Activated gamma-delta T cell treated with anti-CD3 and anti-CD28 coated beads, Interleukin-2, amount 50 U/mL, for 16 hours (primary cell): ENCODE data around the gene ADARB1.

Experiments used
- DNase-seq: peaks from one replicate; pipeline ENCODE4 v3.0.0-alpha.2; 2020; ENCODE audit warnings: low read depth

ADARB1 gene

GRCh38 chr21:45228171-45228641 is 153.8 kb downstream of the ADARB1 start:
- DNase-seq: peak; percentile 73

DNA sequence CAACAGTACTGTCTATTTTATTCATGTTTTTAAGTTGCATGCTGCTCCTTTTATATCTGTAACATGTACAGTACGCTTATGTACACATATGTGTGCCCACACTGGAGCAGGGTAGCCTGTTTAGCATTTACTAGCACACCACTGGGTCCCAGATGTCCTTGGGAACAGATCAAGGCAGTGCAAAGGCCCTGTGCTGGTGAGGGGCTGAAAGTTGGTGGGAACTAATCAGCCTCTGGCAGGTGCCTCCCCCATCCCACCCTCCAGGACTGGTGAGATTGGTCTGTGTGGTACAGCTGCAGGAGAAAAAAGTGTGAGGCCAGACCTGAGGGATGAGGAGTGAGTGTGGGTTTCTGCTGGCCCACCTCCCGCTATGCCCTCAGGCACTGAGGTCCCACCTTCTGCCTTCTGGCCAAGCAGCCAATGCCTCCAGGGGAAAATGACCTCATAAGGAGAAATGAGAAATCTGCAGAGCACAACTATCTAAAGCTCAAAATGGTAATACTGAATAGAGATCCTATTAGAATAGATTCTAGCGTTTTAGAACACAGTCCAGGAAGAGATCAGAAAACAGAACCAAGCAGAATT is 154.4 kb downstream of the ADARB1 start:
- DNase-seq: no peak

DNA sequence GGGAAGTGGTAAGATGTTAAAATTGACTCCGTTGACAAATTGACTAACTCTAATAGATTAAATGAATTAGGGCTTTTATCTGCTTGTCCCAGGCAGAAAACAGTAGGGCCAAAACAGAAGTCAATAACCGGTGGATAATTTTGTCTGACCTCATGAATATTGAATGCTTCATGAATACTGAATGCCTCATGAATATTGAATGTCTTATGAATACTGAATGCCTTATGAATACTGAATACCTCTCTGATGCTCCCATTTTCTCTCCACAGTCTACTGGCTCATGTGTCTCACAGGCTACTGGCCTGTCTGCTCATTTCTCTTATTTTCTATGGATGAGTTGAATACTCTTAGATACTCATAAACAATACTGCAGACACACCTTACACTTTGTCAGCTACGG is 157.3 kb downstream of the ADARB1 start:
- no peak for DNase-seq

- no peak for DNase-seq
Observed at GRCh38 chr21:45234127-45234526, 159.7 kb downstream of the ADARB1 start.

GRCh38 chr21:45234965-45235364 is 160.6 kb downstream of the ADARB1 start:
- no peak for DNase-seq

DNA sequence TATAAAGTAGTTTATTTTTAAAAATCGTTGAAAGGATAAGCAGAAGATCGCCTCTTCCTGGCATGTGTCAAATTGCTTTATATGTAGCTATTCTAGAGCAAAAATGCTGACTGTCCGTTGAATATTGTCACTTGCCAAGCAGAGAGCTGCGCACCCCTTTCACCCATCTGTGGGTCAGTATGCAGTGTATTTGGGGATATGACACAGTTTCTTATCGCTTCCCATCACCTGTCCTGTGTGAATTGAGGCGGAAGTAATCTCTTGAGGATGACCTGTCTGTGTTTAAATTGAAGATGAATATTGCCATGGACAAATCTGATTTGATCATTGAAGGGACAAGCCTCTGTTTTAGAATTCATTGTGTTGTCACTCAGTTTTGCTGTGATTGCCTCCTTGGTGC is 161.1 kb downstream of the ADARB1 start:
- DNase-seq: no peak

DNA sequence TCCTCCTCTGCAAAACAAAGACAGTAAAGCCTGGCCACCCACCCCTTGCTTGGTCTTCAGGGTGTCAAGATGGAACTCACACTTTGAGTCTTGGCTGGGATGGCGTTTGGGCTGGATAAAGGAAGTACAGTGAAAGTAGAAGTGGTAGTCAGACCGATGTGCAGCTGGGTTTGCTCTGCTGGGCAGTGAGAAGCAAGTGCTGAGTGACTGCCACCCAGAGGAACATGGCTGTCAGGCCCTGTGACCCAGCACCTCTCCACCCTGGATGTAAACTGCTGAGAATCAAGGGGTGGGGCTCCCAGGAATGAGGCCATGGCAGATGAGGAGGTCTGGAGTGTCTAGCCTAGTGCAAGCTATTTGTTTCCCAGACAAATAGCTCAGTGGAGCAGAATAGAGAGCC is 162.1 kb downstream of the ADARB1 start:
- no peak for DNase-seq

DNA sequence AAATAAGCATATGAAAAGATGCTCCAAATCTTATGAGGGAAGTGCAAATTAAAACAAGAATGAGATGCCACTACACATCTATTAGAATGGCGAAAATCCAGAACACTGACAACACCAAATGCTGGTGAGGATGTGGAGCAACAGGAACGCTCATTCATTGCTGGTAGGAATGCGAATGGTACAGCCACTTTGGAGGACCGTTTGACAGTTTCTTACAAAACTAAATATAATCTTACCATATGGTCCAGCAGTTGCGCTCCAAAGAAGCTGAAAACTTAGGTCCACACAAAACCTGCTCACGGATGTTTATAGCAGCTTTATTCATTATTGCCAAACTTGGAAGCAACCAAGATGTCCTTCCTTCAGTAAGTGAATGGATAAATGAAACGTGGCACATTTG is 163.0 kb downstream of the ADARB1 start:
- no peak for DNase-seq

DNA sequence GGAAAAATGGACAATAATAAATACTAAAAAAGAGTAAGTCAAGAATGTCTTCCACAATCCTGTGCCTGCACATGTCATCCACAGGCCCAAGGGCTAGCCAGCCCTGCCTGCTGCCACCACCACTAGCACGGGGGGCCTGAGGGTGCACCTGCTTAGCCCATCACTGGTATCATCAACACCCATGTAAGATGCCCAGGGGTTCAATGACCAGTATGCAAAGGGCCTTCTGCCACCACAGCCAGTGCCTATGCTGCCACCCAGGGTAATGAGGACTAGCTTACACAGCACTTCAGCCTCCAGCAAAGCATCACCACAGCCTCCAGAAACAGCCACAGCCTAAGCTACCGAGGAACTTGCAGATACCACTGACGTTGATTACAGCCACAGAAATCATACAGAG is 167.0 kb downstream of the ADARB1 start:
- no peak for DNase-seq

GRCh38 chr21:45243603-45244002 is 169.2 kb downstream of the ADARB1 start:
- no peak for DNase-seq

GRCh38 chr21:45244799-45245340 is 170.5 kb downstream of the ADARB1 start:
- no peak for DNase-seq

DNA sequence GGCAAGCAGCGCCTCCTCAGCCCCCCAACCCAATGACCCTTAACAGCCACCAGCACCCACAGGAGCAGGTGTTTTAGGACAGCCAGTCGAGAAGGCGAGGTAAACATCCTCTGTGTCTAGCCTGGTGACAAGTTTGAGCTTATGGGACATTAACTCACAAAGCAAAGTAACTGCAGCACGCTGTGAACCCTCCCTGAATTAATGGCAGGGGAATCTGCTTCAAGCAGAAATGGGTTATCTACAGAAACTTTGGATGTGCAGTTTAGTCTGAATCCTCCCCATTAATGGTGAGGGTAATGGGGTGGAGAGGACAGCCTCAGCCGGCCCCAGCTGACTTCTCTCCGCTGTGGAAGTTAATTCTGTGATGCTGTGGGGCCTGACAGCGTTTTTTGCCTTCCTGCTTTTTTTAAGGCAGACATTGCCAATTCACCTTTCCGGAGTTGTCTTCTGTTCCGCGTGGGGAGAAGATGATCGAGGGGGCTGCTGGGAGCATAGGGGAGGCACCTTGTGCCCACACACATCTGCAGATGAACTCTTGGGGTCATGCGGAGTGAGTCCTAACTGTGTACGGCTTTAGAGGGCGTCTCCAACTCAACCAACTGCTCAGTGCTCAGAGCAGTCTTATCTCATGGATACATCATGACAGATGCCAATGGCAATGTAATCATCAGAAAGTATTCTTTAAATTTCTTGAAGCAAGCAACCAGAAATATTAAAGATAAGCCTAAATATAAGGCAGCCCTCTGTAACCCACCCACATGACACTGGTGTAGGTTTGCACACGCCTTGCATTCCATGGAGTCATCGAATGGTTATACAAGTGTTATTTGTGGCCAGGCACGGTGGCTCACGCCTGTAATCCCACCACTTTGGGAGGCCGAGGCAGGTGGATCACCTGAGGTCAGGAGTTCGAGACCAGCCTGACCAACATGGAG is 172.3 kb downstream of the ADARB1 start:
- no peak for DNase-seq

DNA sequence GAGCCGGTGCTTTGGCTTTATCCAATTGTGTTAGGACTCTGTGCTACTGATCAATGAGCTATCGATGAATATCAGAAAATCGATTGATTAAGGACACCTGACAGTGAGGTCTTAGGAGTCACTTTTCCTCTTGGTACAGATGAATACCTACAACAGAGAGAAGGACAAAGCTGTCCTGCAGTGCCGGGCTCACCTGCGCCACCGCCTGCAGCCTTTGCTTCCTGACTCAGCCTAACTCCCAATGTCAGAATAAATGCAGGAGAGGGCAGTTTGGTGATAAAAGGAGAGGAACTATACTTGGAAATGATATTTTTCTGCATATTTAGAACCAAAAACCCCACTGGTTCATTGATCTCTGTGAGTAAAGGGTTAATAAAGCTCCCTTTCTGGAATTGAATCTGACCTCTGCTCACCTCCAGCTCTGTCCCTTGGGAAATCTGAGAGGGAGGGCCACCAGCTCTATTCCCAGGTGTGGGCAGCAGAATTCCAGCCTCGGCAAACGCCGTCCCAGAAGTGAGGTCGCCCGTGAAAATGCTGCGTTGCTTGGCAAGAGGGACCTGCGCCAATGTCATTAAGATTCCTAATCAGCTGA is 174.0 kb downstream of the ADARB1 start:
- DNase-seq: no peak

GRCh38 chr21:45248893-45249381 is 174.6 kb downstream of the ADARB1 start:
- no peak for DNase-seq

- DNase-seq: no peak
Observed at GRCh38 chr21:45249626-45250025, 175.2 kb downstream of the ADARB1 start.

DNA sequence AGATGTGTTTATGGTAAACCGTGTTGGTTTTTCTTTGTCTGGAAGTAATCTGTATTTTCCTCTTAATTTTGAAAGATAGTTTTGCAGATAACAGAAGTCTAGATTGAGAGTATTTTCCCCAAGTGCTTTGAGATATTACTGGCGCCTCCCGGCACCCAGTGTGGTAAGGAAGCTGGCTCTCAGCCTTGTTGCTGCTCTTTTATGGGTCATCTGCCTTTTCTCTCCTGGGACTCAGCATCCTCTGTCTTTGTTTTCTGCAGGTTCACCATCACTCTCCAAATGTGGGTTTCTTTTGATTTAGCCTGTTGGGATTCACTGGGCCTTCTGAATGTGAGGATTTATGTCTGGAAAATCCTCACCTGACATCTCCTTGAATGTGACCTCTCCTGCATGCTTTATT is 175.9 kb downstream of the ADARB1 start:
- DNase-seq: no peak

- no peak for DNase-seq
Observed at GRCh38 chr21:45250914-45251634, 176.7 kb downstream of the ADARB1 start.

- no peak for DNase-seq
Observed at GRCh38 chr21:45251635-45252447, 177.5 kb downstream of the ADARB1 start.

DNA sequence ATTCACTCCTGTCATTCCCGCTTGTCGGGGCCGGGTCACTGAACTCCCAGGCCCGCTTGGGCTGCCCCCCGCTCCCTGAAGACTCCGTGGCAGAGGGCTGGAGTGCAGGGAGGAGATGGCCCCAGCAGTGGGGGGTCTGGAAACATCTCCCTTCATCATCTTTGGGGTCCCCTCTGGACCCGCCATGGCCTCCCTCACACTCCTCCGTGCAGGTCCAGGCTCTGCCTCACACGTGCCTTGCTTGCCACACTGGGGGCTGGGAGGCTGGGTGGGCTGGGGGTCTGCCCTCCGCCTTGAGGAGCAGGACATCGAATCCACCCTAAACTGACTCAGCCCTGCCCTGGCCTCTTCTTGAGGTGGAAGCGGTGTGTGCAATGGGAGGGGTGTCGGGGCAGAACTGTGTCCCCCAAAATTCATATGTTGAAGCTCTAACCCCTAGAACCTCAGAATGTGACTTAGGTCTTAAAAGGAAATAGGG is 178.1 kb downstream of the ADARB1 start:
- DNase-seq: no peak

DNA sequence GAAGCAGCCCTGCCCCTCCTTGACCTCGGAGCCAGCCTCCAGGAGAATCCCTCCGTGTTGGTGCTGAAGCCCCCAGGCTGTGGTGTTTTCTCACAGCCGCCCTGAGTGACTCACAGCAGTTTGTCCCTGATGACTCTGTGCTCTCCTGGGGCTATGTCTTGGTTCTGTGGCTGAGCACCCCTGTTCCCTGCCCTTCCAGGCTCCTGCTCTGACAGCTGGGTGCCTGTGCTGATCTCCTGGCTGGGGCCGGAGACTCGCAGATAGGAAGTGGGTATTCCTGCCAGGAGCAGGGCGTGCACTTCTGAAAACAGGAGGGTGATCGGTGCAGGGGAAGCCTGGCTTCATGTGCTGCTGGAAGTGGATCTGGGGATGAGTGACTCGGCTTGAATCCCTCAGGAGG is 178.8 kb downstream of the ADARB1 start:
- DNase-seq: no peak
